ENCODE data around the gene ROCK2.

Gene ROCK2

GRCh38 chr2:11152591-11152990 is 191.8 kb downstream of the ROCK2 start:
- Histone ChIP-seq H4K20me1 (ENCODE audit: insufficient read depth) (no peaks in the 10 kb centered on the region), H3K4me1 (ENCODE audit: low read depth, poor library complexity, severe bottlenecking) (peaks cover 12% of the 10 kb centered on the region), H3K36me3 (ENCODE audit: insufficient read depth) (no peaks in the 10 kb centered on the region), H3K9ac (no peak overlapping the region), H2AFZ (ENCODE audit: low read depth) (no peak overlapping the region), H3K27me3 (ENCODE audit: insufficient read depth, low read depth) (no peaks in the 10 kb centered on the region), H3K4me2 (no peak overlapping the region), H3K79me2 (ENCODE audit: insufficient read depth, low read depth) (no peaks in the 10 kb centered on the region), H3K4me3 (IDR thresholded peaks at IDR 0.05; ENCODE audit: insufficient read depth, low read depth, low read length) (no peak overlapping the region), H3K27ac (no peak overlapping the region)
- no peak for TF ChIP-seq CTCF (conservative IDR thresholded peaks at IDR 0.05; ENCODE audit: low read depth, low read length)

- H3K4me1 ChIP-seq (ENCODE audit: low read depth, poor library complexity, severe bottlenecking) = no peaks in the 10 kb centered on the region
- no peaks in the 10 kb centered on the region for H3K36me3 ChIP-seq (ENCODE audit: insufficient read depth)
- H2AFZ ChIP-seq (ENCODE audit: low read depth) = no peak overlapping the region
- H3K9ac ChIP-seq = no peak overlapping the region
- no peak overlapping the region for H3K4me2 ChIP-seq
- no peak overlapping the region for H3K4me3 ChIP-seq (IDR thresholded peaks at IDR 0.05; ENCODE audit: insufficient read depth, low read depth, low read length)
- H3K27ac ChIP-seq = no peak overlapping the region
- no peaks in the 10 kb centered on the region for H3K27me3 ChIP-seq (ENCODE audit: insufficient read depth, low read depth)
- TF ChIP-seq CTCF (conservative IDR thresholded peaks at IDR 0.05; ENCODE audit: low read depth, low read length) = no peak
- H4K20me1 ChIP-seq (ENCODE audit: insufficient read depth) = no peaks in the 10 kb centered on the region
- no peaks in the 10 kb centered on the region for H3K79me2 ChIP-seq (ENCODE audit: insufficient read depth, low read depth)
Measured at GRCh38 chr2:11147263-11147662, 197.2 kb downstream of the ROCK2 start.

- no peak overlapping the region for H3K4me2 ChIP-seq
Measured at GRCh38 chr2:11146076-11146475, 198.4 kb downstream of the ROCK2 start.

GRCh38 chr2:11145350-11145749 is 199.1 kb downstream of the ROCK2 start:
- TF ChIP-seq CTCF (conservative IDR thresholded peaks at IDR 0.05; ENCODE audit: low read depth, low read length) = no peak
- no peaks in the 10 kb centered on the region for H4K20me1 ChIP-seq (ENCODE audit: insufficient read depth)
- no peaks in the 10 kb centered on the region for H3K36me3 ChIP-seq (ENCODE audit: insufficient read depth)
- no peak overlapping the region for H3K4me2 ChIP-seq
- no peaks in the 10 kb centered on the region for H3K4me1 ChIP-seq (ENCODE audit: low read depth, poor library complexity, severe bottlenecking)
- no peak overlapping the region for H3K9ac ChIP-seq
- no peak overlapping the region for H2AFZ ChIP-seq (ENCODE audit: low read depth)
- H3K79me2 ChIP-seq (ENCODE audit: insufficient read depth, low read depth) = no peaks in the 10 kb centered on the region
- H3K4me3 ChIP-seq (IDR thresholded peaks at IDR 0.05; ENCODE audit: insufficient read depth, low read depth, low read length) = no peak overlapping the region
- no peak overlapping the region for H3K27ac ChIP-seq
- H3K27me3 ChIP-seq (ENCODE audit: insufficient read depth, low read depth) = no peaks in the 10 kb centered on the region

More at GRCh38 chr2:11146076-11146475, 198.4 kb downstream of the ROCK2 start:
- Histone ChIP-seq H4K20me1 (ENCODE audit: insufficient read depth) (no peaks in the 10 kb centered on the region), H3K27ac (no peak overlapping the region), H3K27me3 (ENCODE audit: insufficient read depth, low read depth) (no peaks in the 10 kb centered on the region), H3K79me2 (ENCODE audit: insufficient read depth, low read depth) (no peaks in the 10 kb centered on the region), H3K9ac (no peak overlapping the region), H3K4me1 (ENCODE audit: low read depth, poor library complexity, severe bottlenecking) (no peaks in the 10 kb centered on the region), H3K36me3 (ENCODE audit: insufficient read depth) (no peaks in the 10 kb centered on the region), H3K4me3 (IDR thresholded peaks at IDR 0.05; ENCODE audit: insufficient read depth, low read depth, low read length) (no peak overlapping the region), H2AFZ (ENCODE audit: low read depth) (no peak overlapping the region)
- no peak for TF ChIP-seq CTCF (conservative IDR thresholded peaks at IDR 0.05; ENCODE audit: low read depth, low read length)

- no peak overlapping the region for H3K27ac ChIP-seq
- no peaks in the 10 kb centered on the region for H4K20me1 ChIP-seq (ENCODE audit: insufficient read depth)
- H3K4me1 ChIP-seq (ENCODE audit: low read depth, poor library complexity, severe bottlenecking) = no peaks in the 10 kb centered on the region
- no peaks in the 10 kb centered on the region for H3K79me2 ChIP-seq (ENCODE audit: insufficient read depth, low read depth)
- TF ChIP-seq CTCF (conservative IDR thresholded peaks at IDR 0.05; ENCODE audit: low read depth, low read length) = no peak
- no peaks in the 10 kb centered on the region for H3K36me3 ChIP-seq (ENCODE audit: insufficient read depth)
- H3K4me3 ChIP-seq (IDR thresholded peaks at IDR 0.05; ENCODE audit: insufficient read depth, low read depth, low read length) = no peak overlapping the region
- no peak overlapping the region for H3K9ac ChIP-seq
- no peak overlapping the region for H2AFZ ChIP-seq (ENCODE audit: low read depth)
- H3K27me3 ChIP-seq (ENCODE audit: insufficient read depth, low read depth) = no peaks in the 10 kb centered on the region
- no peak overlapping the region for H3K4me2 ChIP-seq
Measured at GRCh38 chr2:11144738-11145079, 199.7 kb downstream of the ROCK2 start.

Measured in KMS-11 (cell line).